Glomerular endothelial cell (primary cell): ENCODE results near the gene LTBP3. TPM values are rescaled to one million over a fixed set of nuclear protein-coding genes. Genes with fewer than 3 reads are reported as not detected.
"Not testable (repeated sequence)": the region's sequence is repeated elsewhere in the genome, so short reads cannot be mapped to it uniquely, and the experiment has no call there.

Experiments used
- DNase-seq: peaks from one replicate; pipeline ENCODE4 v3.0.0-alpha.2; 2011; ENCODE audit warnings: low read depth, low spot score; ENCODE audit errors: extremely low read depth
- total RNA-seq: library from RNA; depleted of rRNA; stranded (reverse); fragments of >200 nt; gene quantifications from 2 replicates; pipeline ENCODE4 v1.2.3, GENCODE V29; 2015

The LTBP3 gene
- total RNA-seq, 1 donor from 2014 or later: 131 TPM

GRCh38 chr11:65538232-65538914, 19.8 kb downstream of the LTBP3 start:
- no peak for DNase-seq

- DNase-seq: no peak
These were observed 20.4 kb downstream of the LTBP3 start for GRCh38 chr11:65537620-65538231.

GRCh38 chr11:65537296-65537597, 20.9 kb downstream of the LTBP3 start:
- DNase-seq: no peak

GRCh38 chr11:65536412-65537295, 21.5 kb downstream of the LTBP3 start:
- DNase-seq: no peak

GRCh38 chr11:65535102-65535501, 23.1 kb downstream of the LTBP3 start:
- DNase-seq: no peak

- no peak for DNase-seq
These were observed 25.6 kb downstream of the LTBP3 start for GRCh38 chr11:65532388-65533064.

GRCh38 chr11:65530157-65530496, 28.0 kb downstream of the LTBP3 start:
- no peak for DNase-seq

GRCh38 chr11:65529475-65530156, 28.5 kb downstream of the LTBP3 start:
- DNase-seq: no peak

- no peak for DNase-seq
These were observed 29.3 kb downstream of the LTBP3 start for GRCh38 chr11:65528819-65529350.

- no peak for DNase-seq
These were observed 31.4 kb downstream of the LTBP3 start for GRCh38 chr11:65526744-65527143.

- DNase-seq: no peak
These were observed 32.3 kb downstream of the LTBP3 start for GRCh38 chr11:65525546-65526480.

GRCh38 chr11:65524741-65525545, 33.2 kb downstream of the LTBP3 start, which contains the start of gene SCYL1:
SCYL1 (plus strand) TSS chr11:65525083; CDS start chr11:65525154, 71 bp downstream.
- no peak for DNase-seq

- DNase-seq: no peak
These were observed 34.0 kb downstream of the LTBP3 start for GRCh38 chr11:65524014-65524740.

GRCh38 chr11:65523631-65523968, 34.6 kb downstream of the LTBP3 start:
- DNase-seq: not testable (repeated sequence)

- DNase-seq: not testable (repeated sequence)
These were observed 35.2 kb downstream of the LTBP3 start for GRCh38 chr11:65522718-65523630.

GRCh38 chr11:65521777-65522521, 36.2 kb downstream of the LTBP3 start:
- DNase-seq: not testable (repeated sequence)
